Fibroblast of lung (primary cell): Measurements from ENCODE around the gene CCDC85B. TPM values are rescaled to one million over a fixed set of nuclear protein-coding genes. Genes with fewer than 3 reads are reported as not detected.

Experiments used
- DNase-seq, 2 donors: peaks; one replicate each; pipeline versions ENCODE4 v3.0.0 to v3.0.0-alpha.2; 2010; ENCODE audit warnings: low read depth in 2 of 2
- H2AFZ ChIP-seq: 2 replicates; pipeline ENCODE4 v1.5.1; 2012; ENCODE audit warnings: low read length, control low read depth, inconsistent platforms
- H3K27ac ChIP-seq: 2 replicates; pipeline ENCODE4 v1.5.1; 2011; ENCODE audit warnings: low read length, control low read depth; ENCODE audit not compliant: insufficient read depth
- H3K27me3 ChIP-seq: 2 replicates; pipeline ENCODE4 v1.5.1; 2011; ENCODE audit warnings: mild to moderate bottlenecking, low read length; ENCODE audit not compliant: control insufficient read depth, insufficient read depth
- H3K36me3 ChIP-seq: 2 replicates; pipeline ENCODE4 v1.5.1; 2011; ENCODE audit warnings: low read length; ENCODE audit not compliant: control insufficient read depth, insufficient read depth
- H3K4me1 ChIP-seq: 2 replicates; pipeline ENCODE4 v1.5.1; 2011; ENCODE audit warnings: low read length; ENCODE audit not compliant: control insufficient read depth, insufficient read depth; ENCODE audit errors: extremely low read depth
- H3K4me2 ChIP-seq: 2 replicates; pipeline ENCODE4 v1.5.1; 2011; ENCODE audit warnings: low read length, control low read depth; ENCODE audit not compliant: insufficient read depth; ENCODE audit errors: extremely low read depth
- H3K4me3 ChIP-seq, 4 experiments: fragments of 200-600 bp in 1 of 4; sonication (generic) in 1 of 4; replicated peaks in 1 of 4; 2 replicates each; pipeline ENCODE4 v1.5.1; 2011 to 2016; ENCODE audit warnings: low read length in 4 of 4, low read depth in 3 of 4, mild to moderate bottlenecking in 3 of 4, control low read depth in 2 of 4, inconsistent platforms in 1 of 4, mixed read lengths in 1 of 4; ENCODE audit not compliant: insufficient read depth in 1 of 4; ENCODE audit errors: control extremely low read depth in 1 of 4
- H3K79me2 ChIP-seq: 2 replicates; pipeline ENCODE4 v1.5.1; 2012; ENCODE audit warnings: mild to moderate bottlenecking, low read length, inconsistent platforms; ENCODE audit not compliant: control insufficient read depth, insufficient read depth
- H3K9ac ChIP-seq: 2 replicates; pipeline ENCODE4 v1.5.1; 2011; ENCODE audit warnings: mild to moderate bottlenecking, low read length, control low read depth; ENCODE audit not compliant: insufficient read depth
- H3K9me3 ChIP-seq: 2 replicates; pipeline ENCODE4 v1.5.1; 2012; ENCODE audit warnings: low read depth, low read length; ENCODE audit not compliant: control insufficient read depth, insufficient read depth
- H4K20me1 ChIP-seq: 2 replicates; pipeline ENCODE4 v1.5.1; 2011; ENCODE audit warnings: low read length; ENCODE audit not compliant: control insufficient read depth, insufficient read depth; ENCODE audit errors: extremely low read depth
- CTCF ChIP-seq, 2 donors: IDR thresholded peaks in 1 of 2; conservative IDR thresholded peaks in 1 of 2; 1 replicate in 1 of 2; 2 replicates in 1 of 2; pipeline ENCODE4 v1.5.1; 2011 to 2012; ENCODE audit warnings: low read length in 2 of 2, control low read depth in 1 of 2, inconsistent platforms in 1 of 2, low read depth in 1 of 2, mild to moderate bottlenecking in 1 of 2
- EZH2 ChIP-seq: IDR thresholded peaks from 2 replicates; pipeline ENCODE4 v1.5.1; 2012; ENCODE audit warnings: low read length, control low read depth, mild to moderate bottlenecking; ENCODE audit errors: missing control alignments
- polyA plus RNA-seq, 2 donors: library from polyadenylated mRNA; depleted of rRNA in 1 of 2; stranded (reverse) in 1 of 2; unstranded in 1 of 2; fragments of >200 nt; gene quantifications; 2 replicates each; pipeline ENCODE4 v1.2.1, GENCODE V29; 2011 to 2012; ENCODE audit warnings: missing spikeins in 1 of 2
- total RNA-seq: library from RNA; depleted of rRNA; stranded (reverse); fragments of >200 nt; gene quantifications from 2 replicates; pipeline ENCODE4 v1.2.1, GENCODE V29; 2014

Gene CCDC85B
- total and polyA plus RNA-seq, 2 donors (not counting 1 experiment from before 2014, with no cell fraction given), result 18.1 to 118 TPM

- Histone ChIP-seq H3K9ac (peak within 1 kb of the TSS; percentile 82), H3K4me2 (peak within 1 kb of the TSS; percentile 96), H3K27ac (peak within 1 kb of the TSS; percentile 88), H3K9me3 (no peaks in the 10 kb centered on the region), H3K4me1 (peaks cover 23% of the 10 kb centered on the region), H4K20me1 (no peaks in the 10 kb centered on the region), H3K4me3 (peak within 1 kb of the TSS; percentile 75 to 81 (median 78)), H3K27me3 (no peaks in the 10 kb centered on the region), H3K36me3 (peaks cover 20% of the 10 kb centered on the region), H2AFZ (peak within 1 kb of the TSS; percentile 75), H3K79me2 (peaks cover 30% of the 10 kb centered on the region)
- TF ChIP-seq EZH2, result no peak
- peak in 1 of 2 donors; percentile 56 for DNase-seq
Observed at GRCh38 chr11:65872586-65873317, 17.7 kb upstream of the CCDC85B start, which contains the start of gene EFEMP2. Gene EFEMP2 (minus strand): TSS chr11:65872800. CDS start chr11:65872354, 446 bp downstream.

GRCh38 chr11:65873318-65874156, 16.9 kb upstream of the CCDC85B start:
- no peak for TF ChIP-seq EZH2
- no peak for TF ChIP-seq CTCF (conservative IDR thresholded peaks at IDR 0.05 in 1 of 2, IDR thresholded peaks at IDR 0.05 in 1 of 2; ENCODE audit: low read depth in 1 of 2, low read length in 2 of 2)

DNA sequence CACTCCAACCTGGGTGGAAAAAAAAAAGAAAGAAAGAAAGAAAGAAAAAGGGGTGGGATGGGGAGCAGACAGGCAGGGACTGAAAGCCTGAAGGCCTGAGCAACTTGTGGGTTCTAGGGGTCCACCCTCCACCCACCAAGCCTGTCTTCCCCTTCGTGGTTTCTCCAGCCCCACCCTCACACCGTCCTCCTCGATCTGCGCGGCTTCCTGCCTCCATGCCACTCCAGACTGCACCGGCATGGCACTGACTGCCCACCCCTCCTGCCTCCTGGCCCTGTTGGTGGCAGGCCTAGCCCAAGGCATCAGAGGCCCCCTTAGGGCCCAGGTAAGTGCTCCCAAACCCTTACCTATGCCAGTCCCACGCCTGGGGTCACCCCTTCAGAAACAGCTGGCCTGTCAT, 10.9 kb upstream of the CCDC85B start, which contains the start of gene CTSW:
Gene CTSW (plus strand): TSS at position 221 of the 400 bp plus-strand sequence. CDS start 18 bp downstream, at position 239.
- Histone ChIP-seq H3K9ac (no peak within 1 kb of the TSS), H3K4me3 (no peak within 1 kb of the TSS), H3K79me2 (no peaks in the 10 kb centered on the region), H3K9me3 (no peaks in the 10 kb centered on the region), H3K4me2 (no peak within 1 kb of the TSS), H3K27me3 (no peaks in the 10 kb centered on the region), H3K4me1 (no peaks in the 10 kb centered on the region), H3K27ac (no peak within 1 kb of the TSS), H4K20me1 (no peaks in the 10 kb centered on the region), H3K36me3 (peaks cover 24% of the 10 kb centered on the region), H2AFZ (no peak within 1 kb of the TSS)
- DNase-seq, result no peak
- TF ChIP-seq EZH2, result no peak

More at GRCh38 chr11:65873318-65874156, 16.9 kb upstream of the CCDC85B start:
- Histone ChIP-seq H3K4me1 (peaks cover 20% of the 10 kb centered on the region), H2AFZ (peak overlapping the region; percentile 75), H3K4me3 (peak overlapping the region; percentile 41 to 80 (median 65)), H4K20me1 (no peaks in the 10 kb centered on the region), H3K36me3 (peaks cover 14% of the 10 kb centered on the region), H3K27ac (peak overlapping the region; percentile 77), H3K9me3 (no peaks in the 10 kb centered on the region), H3K4me2 (peak overlapping the region; percentile 94), H3K9ac (peak overlapping the region; percentile 82), H3K79me2 (peaks cover 27% of the 10 kb centered on the region), H3K27me3 (no peaks in the 10 kb centered on the region)
- DNase-seq, result peak; percentile 86 to 92
